ENCODE results near the gene CBLIF.
"Not testable (repeated sequence)": the region's sequence is repeated elsewhere in the genome, so short reads cannot be mapped to it uniquely, and the experiment has no call there.

Gene CBLIF

DNA sequence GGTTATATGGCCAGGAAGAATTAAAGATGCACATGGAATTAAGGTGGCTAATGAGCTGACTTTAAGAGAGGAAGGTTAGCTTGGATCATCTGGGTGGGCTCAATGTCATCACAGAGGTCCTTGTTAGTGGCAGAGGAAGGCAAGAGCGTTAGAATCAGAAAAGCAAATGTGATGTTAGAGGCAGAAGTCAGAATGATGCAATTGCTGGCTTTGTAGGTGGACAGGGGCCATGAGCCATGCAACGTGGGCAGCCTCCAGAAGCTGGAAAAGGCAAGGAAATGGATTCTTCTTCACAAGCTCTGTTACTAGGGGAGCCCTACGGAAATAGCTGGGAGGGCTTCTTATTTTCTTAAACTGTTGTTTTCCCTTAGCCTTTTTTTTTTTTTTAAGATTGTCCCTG, 2.3 kb upstream of the CBLIF start:
- DNase-seq (ENCODE audit: low read depth in 2 of 2), result no peak

DNA sequence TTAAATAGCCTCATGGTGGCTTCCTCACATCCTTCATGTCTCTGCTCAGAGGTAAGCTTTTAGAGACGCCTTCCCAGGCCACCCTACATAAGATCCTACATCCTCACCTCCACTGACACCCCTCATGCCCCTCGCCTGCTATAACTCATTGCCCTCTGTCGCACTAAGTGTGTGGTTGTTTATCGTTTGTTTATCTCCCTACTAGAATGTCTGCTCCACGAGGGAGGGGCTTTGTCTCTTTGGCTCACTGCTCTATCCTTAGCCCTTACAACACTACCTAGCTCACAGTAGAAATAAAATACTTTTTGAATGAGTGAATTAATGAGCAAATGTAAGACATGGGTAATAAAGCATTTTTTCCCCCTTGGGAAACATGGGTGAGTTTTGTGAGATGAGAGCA, 1.3 kb upstream of the CBLIF start:
- no peak for DNase-seq (ENCODE audit: low read depth in 2 of 2)

DNA sequence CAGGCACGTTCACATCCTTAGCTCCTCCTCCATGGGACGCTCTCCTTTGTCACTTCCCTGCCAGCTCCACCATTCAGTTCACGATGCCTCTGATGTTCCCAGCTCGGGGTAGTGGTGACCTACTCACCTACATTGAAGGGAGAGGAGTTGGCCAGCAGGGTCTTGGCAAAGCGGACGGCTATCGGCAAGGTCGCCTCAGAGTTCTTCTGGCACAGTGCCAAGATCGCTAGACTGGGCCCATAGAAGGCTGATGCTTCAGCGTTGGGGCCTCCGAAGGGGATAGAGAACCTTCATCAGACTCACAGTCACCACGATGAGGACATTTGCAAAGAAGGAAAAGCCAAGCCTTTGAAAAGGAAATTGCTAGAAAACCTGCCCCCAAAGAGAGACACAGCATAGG, 3.0 kb downstream of the CBLIF start:
- no peak for DNase-seq (ENCODE audit: low read depth in 2 of 2)

DNA sequence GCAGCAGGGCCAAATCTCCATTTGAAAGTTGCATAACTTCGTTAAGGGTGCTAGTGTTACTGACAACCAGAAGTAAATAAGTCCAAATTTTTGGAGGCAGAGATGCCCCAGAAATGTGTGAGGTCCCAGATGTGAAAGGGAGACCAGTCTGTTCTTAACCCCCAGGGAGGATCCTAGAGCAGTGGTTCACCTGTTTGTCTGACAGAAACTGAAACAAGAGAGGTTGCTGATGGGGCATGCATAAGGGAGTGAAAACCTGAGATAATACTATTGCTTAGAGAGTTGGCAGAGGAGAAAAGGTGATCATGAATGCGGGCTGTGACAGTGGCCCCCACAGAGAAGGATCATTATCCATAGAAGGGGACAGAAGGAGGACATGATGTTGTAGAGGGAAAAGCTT, 3.8 kb downstream of the CBLIF start:
- DNase-seq (ENCODE audit: low read depth in 2 of 2), result no peak

DNA sequence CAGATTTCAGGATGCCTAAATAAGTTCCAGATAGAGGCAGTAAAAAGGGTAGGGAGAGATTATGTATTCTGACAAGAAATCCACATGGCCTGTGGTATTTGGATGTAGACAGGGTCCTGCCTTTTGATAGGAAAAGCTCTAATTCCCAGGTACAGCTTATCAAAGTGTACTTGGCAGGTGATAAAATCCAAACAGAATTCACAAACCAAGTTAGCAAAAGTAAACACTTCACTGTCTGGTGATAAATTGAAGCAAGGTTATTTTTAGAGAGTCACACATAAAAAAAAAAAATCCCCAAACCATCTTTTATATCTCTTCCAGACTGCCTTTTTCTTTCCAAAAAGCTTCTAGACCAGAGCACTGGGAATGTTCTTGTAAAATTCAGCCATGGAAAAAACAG, 5.7 kb downstream of the CBLIF start:
- no peak for DNase-seq (ENCODE audit: low read depth in 2 of 2)

DNA sequence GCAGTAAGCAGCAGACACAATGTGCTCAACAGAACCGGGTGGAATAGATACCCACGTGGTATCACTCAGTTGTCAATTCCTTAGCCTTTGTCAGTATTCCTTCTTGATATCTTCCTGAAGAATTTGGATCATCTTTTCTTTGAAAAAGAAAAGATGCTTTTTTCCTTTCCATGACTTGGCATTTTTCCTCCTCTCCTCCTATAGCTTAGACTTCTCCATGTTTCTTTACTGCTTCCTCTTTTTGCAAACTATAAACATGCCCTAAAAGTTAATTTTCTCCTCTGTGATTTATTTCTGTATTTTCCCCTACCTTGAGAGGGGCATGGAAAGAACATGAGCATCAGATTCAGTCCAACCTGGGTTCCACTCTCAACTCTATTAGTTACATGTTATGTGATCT, 11.7 kb downstream of the CBLIF start:
- DNase-seq (ENCODE audit: low read depth in 2 of 2), result no peak

DNA sequence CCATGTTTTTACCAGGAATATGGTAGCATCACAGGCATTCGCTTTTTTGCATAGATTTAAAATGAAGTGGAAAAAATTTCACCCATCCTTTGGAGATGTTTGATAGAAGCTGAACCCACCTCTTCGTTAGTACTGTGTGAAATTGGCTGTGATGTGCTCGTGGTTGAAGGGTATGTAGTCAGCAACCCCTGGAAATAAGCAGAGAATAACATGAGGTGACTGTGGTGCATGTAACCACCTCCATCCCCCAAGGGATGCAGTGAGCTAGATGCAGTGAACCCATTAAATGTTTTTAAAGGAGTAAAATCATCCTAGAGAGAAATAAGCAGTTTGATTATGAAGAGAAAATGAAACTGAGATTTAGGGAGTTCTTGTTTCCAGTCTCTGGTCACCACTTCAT, 15.9 kb downstream of the CBLIF start:
- no peak for DNase-seq (ENCODE audit: low read depth in 2 of 2)

DNA sequence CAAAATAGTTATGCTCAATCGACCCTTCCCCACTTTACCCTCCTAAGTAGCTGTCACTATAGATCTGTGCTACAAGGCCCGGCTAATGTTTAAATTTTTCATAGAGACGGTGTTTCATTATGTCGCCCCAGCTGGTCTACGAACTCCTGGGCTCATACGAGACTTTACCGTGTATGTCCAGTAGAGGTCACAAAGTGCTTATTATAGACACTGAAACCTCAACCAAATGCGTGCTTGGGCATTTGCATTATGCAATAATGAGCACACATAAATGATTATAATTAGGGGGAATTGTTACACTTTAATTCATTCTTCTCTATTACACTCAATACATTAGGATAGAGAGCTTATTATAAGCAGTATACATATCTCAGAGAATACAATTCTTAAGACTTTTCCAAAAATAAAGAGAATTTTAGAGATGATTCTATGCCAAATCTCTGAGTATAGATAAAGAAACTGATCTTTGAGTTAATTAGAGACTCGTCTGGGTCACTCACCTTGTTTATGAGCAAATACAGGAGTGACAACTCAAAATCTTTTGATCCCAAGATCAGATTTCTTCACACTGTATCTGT, 22.2 kb downstream of the CBLIF start:
- no peak for DNase-seq (ENCODE audit: low read depth in 2 of 2)

DNA sequence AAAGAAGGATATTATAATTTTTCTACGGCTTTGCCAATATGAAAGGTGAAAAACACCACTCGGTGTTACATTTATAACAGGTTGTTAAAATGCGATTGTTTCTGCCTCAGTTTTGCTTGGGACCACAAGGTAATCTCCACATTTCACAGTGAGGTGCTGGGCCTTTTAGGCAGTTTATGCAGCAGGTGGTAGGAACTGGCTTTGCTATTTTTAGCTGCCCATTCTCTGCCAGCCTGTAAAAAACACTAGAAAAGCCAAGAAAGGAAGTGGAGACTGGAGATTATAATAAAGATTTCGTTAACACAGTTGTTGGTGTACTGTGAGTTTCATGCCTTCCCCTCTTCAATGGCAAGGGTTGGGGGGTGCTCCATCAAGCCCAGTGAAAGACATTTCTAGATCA, 26.7 kb downstream of the CBLIF start:
- DNase-seq (ENCODE audit: low read depth in 2 of 2), result no peak

DNA sequence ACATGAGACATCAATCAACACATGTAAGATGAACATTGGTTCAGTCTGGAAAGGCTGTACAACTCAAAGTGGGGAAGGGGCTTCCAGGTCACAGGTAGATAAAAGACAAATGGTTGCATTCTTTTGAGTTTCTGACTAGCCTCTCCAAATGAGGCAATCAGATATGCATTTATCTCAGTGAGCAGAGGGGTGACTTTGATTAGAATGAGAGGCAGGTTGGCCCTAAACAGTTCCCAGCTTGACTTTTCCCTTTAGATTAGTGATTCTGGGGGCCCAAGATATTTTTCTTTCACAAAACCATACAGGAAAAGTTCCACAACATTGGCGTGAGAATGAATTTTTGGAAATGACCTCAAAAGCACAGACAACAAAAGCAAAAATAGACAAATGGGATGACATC, 28.9 kb downstream of the CBLIF start:
- DNase-seq (ENCODE audit: low read depth in 2 of 2), result not testable (repeated sequence)

DNA sequence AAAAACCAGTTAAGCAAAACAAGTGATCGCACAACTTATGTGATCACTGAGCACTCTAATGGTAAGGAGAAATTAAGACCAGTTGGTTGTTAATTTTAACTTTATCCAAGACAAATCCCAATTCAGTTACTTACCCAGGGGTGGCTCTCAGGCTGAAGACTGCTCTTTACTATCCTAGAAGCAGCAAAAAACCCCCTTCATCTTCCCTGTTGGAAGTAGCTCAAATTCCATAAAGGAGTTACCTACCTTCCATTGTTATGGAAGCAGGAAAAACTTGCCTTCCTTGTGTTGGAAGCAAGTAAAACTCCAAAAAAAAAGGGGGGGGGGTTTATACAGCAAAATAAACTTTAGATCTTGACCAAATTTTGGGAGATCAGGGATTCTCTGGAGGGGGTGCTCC, 29.5 kb downstream of the CBLIF start:
- no peak for DNase-seq (ENCODE audit: low read depth in 2 of 2)

DNA sequence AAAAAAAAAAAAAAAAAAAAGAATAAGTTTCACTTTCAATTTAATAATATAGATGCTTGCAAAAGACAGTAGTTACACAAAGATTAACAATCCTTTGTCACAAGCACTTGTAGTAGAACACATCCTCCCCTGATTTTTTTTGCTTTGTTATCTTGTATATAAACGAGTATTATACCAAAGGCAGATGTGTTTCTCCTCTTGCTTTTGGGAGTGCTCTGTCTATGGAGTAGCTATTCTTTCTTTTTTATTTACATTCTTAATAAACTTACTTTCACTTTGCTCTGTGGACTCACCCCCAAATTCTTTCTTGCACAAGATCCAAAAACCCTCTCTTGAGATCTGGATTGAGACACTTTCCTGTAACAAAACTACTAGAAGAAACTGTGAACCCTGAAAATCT, 31.3 kb downstream of the CBLIF start:
- DNase-seq (ENCODE audit: low read depth in 2 of 2), result no peak

DNA sequence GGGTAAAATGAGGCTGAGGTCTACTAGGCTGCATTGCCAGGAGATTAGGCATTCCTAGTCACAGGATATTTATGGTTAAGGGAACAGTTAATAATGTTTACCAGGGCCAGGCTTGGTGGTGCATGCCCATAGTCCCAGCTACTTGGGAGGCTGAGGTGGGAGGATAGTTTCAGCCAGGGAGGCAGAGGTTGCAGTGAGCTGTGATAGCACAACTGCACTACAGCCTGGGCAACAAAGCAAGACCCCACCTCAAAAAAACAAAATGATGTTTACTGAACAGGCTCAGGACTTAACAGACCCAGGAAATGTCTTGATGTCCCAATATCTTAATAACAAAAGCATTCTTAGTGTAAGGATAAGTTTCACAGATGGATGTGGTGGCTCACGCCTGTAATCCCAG, 31.9 kb downstream of the CBLIF start:
- DNase-seq (ENCODE audit: low read depth in 2 of 2), result no peak

DNA sequence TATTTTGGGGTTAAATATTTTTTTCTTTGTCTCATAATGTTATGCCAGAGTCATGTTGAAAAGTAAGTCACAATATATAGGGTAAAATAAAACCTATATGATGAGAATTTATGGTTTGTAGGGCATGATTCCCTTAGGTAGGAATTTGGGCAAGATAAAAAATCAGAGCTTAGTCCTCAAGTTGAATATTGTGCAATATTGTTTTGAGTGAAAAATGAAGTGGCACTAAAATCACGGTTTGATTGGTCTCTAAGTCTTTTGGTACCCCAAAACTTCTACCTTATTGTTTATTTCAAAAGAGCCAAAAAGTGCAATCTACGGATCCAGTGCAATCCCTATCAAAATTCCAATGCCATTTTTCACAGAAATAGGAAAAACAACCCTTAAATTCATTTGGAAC, 33.1 kb downstream of the CBLIF start:
- DNase-seq (ENCODE audit: low read depth in 2 of 2), result no peak

DNA sequence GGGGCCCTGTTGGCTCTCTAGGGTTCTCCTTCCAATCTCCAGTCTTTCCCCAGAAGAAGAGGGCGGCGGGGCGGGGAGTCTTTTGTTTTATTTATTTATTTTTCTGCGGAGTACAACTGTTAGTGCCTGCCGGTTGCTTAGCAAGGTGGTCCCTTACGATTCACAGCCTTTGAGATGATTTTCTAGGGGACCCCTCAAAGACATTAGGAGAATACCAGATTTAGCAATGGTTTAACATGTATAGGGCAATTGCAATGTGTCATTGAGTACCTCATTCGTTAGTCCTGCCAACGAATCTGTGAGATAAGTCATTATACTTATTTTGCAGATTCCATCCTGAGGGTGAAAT, 34.4 kb downstream of the CBLIF start:
- DNase-seq (ENCODE audit: low read depth in 2 of 2), result no peak

DNA sequence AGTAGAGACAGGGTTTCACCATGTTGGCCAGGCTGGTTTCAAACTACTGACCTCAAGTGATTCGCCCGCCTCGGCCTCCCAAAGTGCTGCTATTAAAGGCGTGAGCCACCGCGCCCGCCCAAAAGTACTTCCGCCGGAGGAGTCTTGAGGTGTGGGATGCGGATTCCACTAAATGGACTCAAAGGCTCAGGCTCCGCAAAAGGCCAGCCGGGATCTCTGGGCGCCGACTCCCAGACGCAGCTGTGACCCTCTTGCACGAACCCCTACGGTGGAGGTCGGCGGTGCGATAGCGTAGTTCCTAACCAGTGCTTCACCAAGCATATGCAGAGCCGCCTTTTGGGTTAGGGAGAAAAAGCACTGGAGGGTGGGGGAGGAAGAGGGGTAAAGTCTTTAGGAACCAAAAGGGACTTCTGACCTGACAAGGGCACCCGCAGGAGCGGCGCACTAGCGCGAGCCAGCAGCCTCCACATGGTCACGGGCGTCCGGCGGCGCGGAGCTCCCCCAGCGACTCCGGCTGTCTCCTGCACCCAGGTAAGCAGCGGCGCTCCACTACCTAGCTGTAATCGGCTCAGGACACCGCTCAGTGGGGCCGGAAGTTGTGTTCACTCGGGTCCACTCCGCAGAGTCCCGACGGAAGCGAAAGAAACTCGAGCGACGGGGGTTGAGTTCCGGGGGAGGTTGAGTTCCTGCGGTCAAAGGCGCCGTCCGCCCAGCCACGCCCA, 34.9 kb downstream of the CBLIF start, which contains the start of gene MRPL16:
Gene MRPL16, minus strand, starts transcription at position 590 of the 722 bp plus-strand sequence. Its CDS starts 120 bp downstream, at position 470.
- peak; percentile 81 to 84 for DNase-seq (ENCODE audit: low read depth in 2 of 2)

DNA sequence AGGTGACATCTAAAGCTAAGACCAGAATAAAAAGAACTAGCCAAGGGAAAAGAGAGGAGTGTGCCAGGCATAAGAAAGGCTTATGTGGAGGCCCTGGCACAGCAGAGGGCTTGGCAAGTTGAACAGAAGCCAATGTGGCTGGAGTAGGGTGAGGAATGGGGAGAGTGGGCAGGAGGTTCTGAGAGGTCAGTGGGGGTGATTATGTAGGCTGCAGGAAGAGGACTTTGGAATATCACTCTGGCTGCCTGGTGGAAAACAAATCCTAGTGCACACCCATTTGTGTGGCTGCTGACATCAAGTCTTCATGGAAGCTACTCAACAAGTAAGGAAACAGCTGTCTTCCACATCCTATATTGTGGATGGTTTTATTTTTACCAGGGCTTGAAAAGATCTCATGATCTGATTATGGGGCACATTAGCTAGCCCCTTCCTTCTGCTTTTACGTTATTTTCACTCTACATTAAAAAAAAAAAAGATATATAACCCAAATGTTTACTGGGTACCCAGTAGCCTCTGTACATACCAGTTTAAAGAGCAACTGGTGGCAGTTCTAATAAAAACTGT, 38.2 kb downstream of the CBLIF start:
- no peak for DNase-seq (ENCODE audit: low read depth in 2 of 2)

DNA sequence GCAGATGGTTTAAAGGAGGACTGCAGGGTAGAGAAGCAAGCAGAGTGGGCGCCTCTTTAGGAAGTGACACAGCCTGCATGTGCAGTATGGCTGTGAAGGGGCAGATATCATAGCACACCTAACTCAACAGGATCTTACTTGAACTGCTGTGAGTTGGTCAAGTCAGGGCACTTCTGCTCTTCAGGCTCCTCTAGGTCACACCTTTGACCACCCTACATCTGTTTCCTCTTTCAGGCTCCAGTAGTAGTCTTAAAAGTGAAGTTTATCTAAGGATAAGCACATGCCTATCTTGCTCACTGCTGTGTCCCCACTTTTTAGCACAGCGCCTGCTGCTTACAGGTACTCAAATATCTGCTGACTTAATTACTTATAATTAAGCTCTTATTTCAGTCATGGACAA, 41.2 kb downstream of the CBLIF start:
- DNase-seq (ENCODE audit: low read depth in 2 of 2), result no peak

DNA sequence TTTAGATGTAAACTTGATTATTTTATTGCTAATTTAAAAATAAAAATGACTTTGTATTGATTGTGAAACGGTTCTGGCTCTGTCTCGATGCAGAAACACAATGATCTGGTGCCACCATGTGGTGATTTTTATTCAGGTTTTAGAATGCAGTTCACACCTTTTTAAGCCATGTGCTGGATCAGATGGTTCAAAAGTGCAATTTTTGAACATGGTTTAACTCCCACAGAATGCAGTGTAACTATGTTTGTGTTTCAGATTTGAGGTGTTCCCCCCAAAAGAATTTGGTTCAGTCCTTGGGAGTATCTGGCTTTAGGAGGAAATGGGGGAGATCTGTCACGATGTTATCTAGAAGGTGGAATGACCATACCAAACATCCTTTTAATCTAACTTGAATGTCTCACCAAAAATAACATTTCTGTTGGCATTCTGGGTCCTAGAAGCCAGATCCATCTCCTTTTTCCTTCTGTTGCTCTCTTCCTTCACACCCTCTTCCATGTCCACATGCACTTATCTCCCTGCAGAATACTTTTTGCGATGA, 42.6 kb downstream of the CBLIF start:
- DNase-seq (ENCODE audit: low read depth in 2 of 2), result peak in 1 of 2 donors; percentile 18

DNA sequence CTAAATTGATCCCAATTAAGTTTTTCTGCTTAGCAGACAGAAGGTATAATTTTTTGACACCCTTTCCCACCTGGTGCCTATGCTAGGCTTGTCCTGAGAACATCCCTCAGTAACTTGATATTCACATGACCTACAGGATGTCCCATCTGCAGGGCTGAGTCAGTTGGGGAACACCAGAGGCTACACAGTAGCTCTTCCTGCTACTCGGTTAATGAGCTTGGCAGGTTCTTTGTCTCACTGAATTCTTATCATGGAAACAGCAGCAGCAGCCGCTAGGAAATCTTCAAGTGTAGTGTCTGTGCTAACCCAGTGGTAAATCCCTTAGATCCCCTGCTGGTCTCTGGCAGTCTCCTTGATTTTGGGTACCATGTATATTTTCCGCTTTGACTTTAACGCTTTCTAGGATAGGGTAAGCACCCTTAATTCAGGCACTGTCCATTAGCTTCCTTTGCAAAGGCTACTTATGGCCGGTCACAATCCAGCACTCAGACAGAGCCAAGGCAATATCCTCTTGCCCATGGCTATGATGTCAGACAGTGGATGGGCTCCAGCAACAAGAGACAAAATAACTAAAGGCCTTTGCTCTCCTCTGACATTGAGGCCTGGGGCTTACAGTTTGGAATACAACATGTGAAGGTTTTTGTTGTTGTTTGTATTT, 43.2 kb downstream of the CBLIF start:
- no peak for DNase-seq (ENCODE audit: low read depth in 2 of 2)

DNA sequence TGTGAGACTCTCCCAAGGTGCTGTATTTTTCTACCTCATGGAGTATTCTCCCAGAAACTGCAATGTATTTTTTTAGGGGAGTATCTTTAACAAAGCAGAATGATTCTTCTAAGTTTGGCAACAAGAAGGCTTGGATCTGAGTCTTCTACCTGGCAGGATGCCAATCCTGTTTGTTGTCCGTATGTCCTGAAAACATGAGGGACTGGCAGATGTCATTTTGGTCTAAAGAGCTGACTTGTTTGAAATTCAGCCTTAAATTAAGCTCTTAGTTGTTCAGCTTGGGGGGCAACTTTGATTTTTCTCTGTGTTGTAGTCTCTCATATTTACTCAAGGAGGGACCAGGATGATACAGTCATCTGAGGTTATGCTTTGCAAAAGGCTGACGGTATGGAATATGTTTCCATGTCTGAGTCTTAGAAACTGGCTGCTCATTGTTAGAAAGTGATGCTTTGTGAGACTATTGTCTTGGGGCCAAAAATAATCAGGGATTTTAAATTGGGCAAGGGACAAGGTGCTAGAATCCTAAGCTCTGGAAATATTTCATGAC, 44.1 kb downstream of the CBLIF start:
- no peak for DNase-seq (ENCODE audit: low read depth in 2 of 2)

DNA sequence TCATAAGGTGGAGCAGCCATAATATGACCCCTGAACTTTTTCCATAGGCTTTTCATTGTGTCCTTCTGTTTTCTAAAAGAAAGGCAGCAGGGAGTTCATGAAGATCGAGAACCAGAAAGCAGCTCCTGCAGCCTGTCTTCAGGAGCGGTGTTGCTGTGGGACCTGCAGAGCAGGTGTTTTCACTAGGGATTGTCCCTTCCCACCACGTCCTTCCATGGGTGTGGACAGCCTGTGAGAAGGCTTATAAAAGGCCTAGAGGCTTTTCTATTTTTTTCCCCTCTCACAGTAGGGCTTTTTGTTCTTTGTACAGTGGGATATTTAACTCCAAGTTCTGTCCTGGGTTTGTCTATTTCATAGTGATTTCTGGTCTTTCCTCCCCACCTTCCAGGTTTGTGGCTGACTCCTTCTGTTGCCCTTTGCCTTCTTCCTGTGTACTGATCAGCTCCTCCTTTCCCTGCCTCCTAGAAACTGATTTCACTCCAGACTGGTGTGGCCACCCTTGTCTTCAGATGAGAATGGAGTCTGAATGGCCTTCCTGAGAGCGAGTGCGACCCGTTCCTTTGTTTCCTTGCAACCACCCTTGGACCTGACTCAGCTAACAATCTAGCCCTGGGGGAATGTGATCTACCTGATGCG, 44.8 kb downstream of the CBLIF start:
- no peak for DNase-seq (ENCODE audit: low read depth in 2 of 2)

Data from activated CD4-positive, alpha-beta T cell treated with anti-CD3 and anti-CD28 coated beads for 24 hours (primary cell).